Natural killer cell (primary cell): Measurements from ENCODE around the gene IFNG-AS1. TPM values are rescaled to one million over a fixed set of nuclear protein-coding genes. Genes with fewer than 3 reads are reported as not detected.
A peak's percentile ranks its signal among the peaks of the same experiment; 100 is the strongest.

ENCODE experiments used
- ATAC-seq, 3 donors: fragments of 150-1000 bp in 2 of 3; fragments of 200-7000 bp in 1 of 3; cut with Tn5 transposase; 1 replicate in 1 of 3; 2 replicates in 2 of 3; pipeline ENCODE4 v1.10.0; 2021; ENCODE audit warnings: mild to moderate bottlenecking in 2 of 3, moderate library complexity in 2 of 3
- DNase-seq, 2 donors: peaks; one replicate each; pipeline versions ENCODE4 v3.0.0 to v3.0.0-alpha.2; 2013 to 2021; ENCODE audit warnings: mixed read lengths in 1 of 2
- H3K27ac ChIP-seq: one replicate; pipeline ENCODE4 v1.5.1; 2013; ENCODE audit warnings: mild to moderate bottlenecking, low read length
- H3K27me3 ChIP-seq: one replicate; pipeline ENCODE4 v1.6.1; 2013; ENCODE audit warnings: low read length; ENCODE audit not compliant: control insufficient read depth, insufficient read depth
- H3K36me3 ChIP-seq: one replicate; pipeline ENCODE4 v1.6.1; 2013; ENCODE audit warnings: low read length; ENCODE audit not compliant: control insufficient read depth, insufficient read depth
- H3K4me1 ChIP-seq: one replicate; pipeline ENCODE4 v1.6.1; 2013; ENCODE audit warnings: low read length; ENCODE audit not compliant: control insufficient read depth, insufficient read depth
- H3K4me3 ChIP-seq: one replicate; pipeline ENCODE4 v1.5.1; 2013; ENCODE audit warnings: low read length
- H3K9me3 ChIP-seq: one replicate; pipeline ENCODE4 v1.6.1; 2013; ENCODE audit warnings: low read length; ENCODE audit not compliant: control insufficient read depth, insufficient read depth
- H3K27ac Mint-ChIP-seq, 2 donors: one replicate each; pipeline ENCODE4 v1.8.0; 2022; ENCODE audit warnings: mild to moderate bottlenecking in 2 of 2, mixed read lengths in 2 of 2, moderate library complexity in 1 of 2
- H3K27me3 Mint-ChIP-seq, 2 donors: one replicate each; pipeline ENCODE4 v1.8.0; 2022; ENCODE audit warnings: low read depth in 2 of 2, mixed read lengths in 2 of 2
- H3K36me3 Mint-ChIP-seq: one replicate; pipeline ENCODE4 v1.8.0; 2022; ENCODE audit warnings: mixed read lengths
- H3K4me1 Mint-ChIP-seq, 2 donors: one replicate each; pipeline ENCODE4 v1.8.0; 2022; ENCODE audit warnings: mixed read lengths in 2 of 2
- H3K4me3 Mint-ChIP-seq: one replicate; pipeline ENCODE4 v1.8.0; 2022; ENCODE audit warnings: mild to moderate bottlenecking, moderate library complexity, mixed read lengths
- H3K9me3 Mint-ChIP-seq, 2 donors: one replicate each; pipeline ENCODE4 v1.8.0; 2022; ENCODE audit warnings: mixed read lengths in 2 of 2
- CTCF ChIP-seq: fragments of 200-600 bp; IDR thresholded peaks from one replicate; pipeline ENCODE4 v1.8.0; 2022; ENCODE audit warnings: antibody characterized with exemption
- WGBS: methylation state at CpG from one replicate; pipeline ENCODE4 v1.1.7; 2013; ENCODE audit warnings: missing lambda C conversion rate; ENCODE audit not compliant: insufficient coverage; 5-methylcytosine and 5-hydroxymethylcytosine counted together
- intact Hi-C: fragments of 100-400 bp; cut with micrococcal nuclease; formaldehyde crosslinking; loops from one replicate; pipeline ENCODE4 v1.14.2; 2022
- total RNA-seq, 4 donors: library from RNA; stranded (reverse); fragments of 120-200 nt in 1 of 4; gene quantifications; one replicate each; pipeline versions ENCODE4 v1.2.3 to v1.2.4, GENCODE V29; 2013 to 2022

IFNG-AS1 gene
- total RNA-seq, 3 donors from 2014 or later (not counting 1 experiment from before 2014, with no cell fraction given), result 1.4 to 2.4 (median 1.6) TPM

- H3K4me3 ChIP-seq, result no peak overlapping the region
- no peaks in the 10 kb centered on the region for H3K36me3 ChIP-seq
- DNase-seq (no peak), ATAC-seq (no peak)
- H3K4me1 ChIP-seq, result no peaks in the 10 kb centered on the region
- Mint-ChIP-seq H3K4me3 (no peak overlapping the region), H3K27me3 (peaks cover 19 to 52% of the 10 kb centered on the region in 2 donors), H3K4me1 (peaks cover 0 to 5% of the 10 kb centered on the region in 2 donors), H3K9me3 (no peaks in the 10 kb centered on the region), H3K27ac (no peak overlapping the region), H3K36me3 (no peaks in the 10 kb centered on the region)
- H3K9me3 ChIP-seq, result no peaks in the 10 kb centered on the region
- no peak overlapping the region for H3K27ac ChIP-seq
- TF ChIP-seq CTCF, result no peak
- intact Hi-C loops, result loop anchor here (1.0 kb wide), 1 partner anchor 586 kb away; no protein-coding TSS in a partner anchor
- no peaks in the 10 kb centered on the region for H3K27me3 ChIP-seq
- WGBS, result 91% methylated on average over 3 of the region's 3 CpGs
Observed at GRCh38 chr12:67942724-67943123, 46.5 kb upstream of the IFNG-AS1 start.

DNA sequence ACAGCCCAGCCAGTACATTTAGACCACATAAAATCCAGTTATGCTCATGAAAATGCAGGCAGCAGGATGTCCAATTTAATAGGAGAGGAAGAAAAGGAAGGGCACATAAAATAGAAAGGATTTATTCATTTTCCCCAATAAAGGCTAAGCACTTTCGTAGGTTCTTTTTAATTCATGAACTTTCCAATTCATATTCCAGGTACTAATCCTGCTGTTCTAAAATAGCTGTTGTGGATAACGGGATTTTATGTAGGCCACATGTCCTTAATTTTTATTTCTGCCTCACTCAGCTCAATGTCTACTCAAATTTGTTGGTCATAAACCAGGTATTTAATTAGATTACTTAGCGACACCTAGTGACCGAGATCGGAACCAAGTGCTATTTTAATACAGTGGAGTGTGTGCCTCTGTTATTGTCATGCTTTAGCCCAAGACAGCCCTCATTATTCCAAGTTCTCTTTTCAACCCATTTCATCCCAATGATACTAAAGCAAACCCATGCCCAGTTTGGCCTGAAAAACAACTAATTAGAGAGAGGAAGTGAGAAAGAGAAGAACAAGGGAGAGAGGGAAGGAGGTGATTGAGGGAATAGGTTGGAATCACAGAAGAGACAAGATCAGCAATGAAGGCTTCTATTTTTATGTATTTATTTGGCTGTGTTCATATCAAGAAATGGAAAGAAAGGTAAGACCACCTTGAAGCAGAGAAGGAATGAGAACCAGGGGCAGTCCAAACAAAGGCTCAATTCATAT, 45.9 kb upstream of the IFNG-AS1 start:
- no peak overlapping the region for H3K4me3 Mint-ChIP-seq
- Histone ChIP-seq H3K36me3 (no peaks in the 10 kb centered on the region), H3K4me3 (no peak overlapping the region), H3K27ac (no peak overlapping the region), H3K4me1 (no peaks in the 10 kb centered on the region), H3K9me3 (no peaks in the 10 kb centered on the region), H3K27me3 (no peaks in the 10 kb centered on the region)
- H3K27me3 Mint-ChIP-seq, result peaks cover 16 to 48% of the 10 kb centered on the region in 2 donors
- H3K9me3 Mint-ChIP-seq, result no peaks in the 10 kb centered on the region
- ATAC-seq (peak; percentile 60 to 83 (median 80)), DNase-seq (peak; percentile 24 to 85)
- H3K27ac Mint-ChIP-seq, result peak overlapping the region in 1 of 2 donors; percentile 10
- intact Hi-C loops, result loop anchor here (1.0 kb wide), 1 partner anchor 587 kb away; no protein-coding TSS in a partner anchor
- TF ChIP-seq CTCF, result peak; percentile 82
- H3K36me3 Mint-ChIP-seq, result no peaks in the 10 kb centered on the region
- H3K4me1 Mint-ChIP-seq, result peaks cover 0 to 5% of the 10 kb centered on the region in 2 donors
- 17% methylated on average over 1 of the region's 5 CpGs for WGBS

- Mint-ChIP-seq H3K27ac (no peak overlapping the region), H3K36me3 (no peaks in the 10 kb centered on the region), H3K4me3 (no peak overlapping the region), H3K9me3 (no peaks in the 10 kb centered on the region), H3K4me1 (peaks cover 0 to 5% of the 10 kb centered on the region in 2 donors), H3K27me3 (peaks cover 9 to 41% of the 10 kb centered on the region in 2 donors)
- Histone ChIP-seq H3K27me3 (no peaks in the 10 kb centered on the region), H3K27ac (no peak overlapping the region), H3K36me3 (no peaks in the 10 kb centered on the region), H3K4me3 (no peak overlapping the region), H3K9me3 (no peaks in the 10 kb centered on the region), H3K4me1 (no peaks in the 10 kb centered on the region)
- TF ChIP-seq CTCF, result no peak
- WGBS, result 92% methylated on average over 3 of the region's 5 CpGs
- DNase-seq, result no peak
- no peak for ATAC-seq
- intact Hi-C loops, result no loop called here
Observed at GRCh38 chr12:67944093-67944492, 45.2 kb upstream of the IFNG-AS1 start.
